ENCODE measurements around the gene SPR.

Gene SPR

GRCh38 chr2:72933207-72933606, 46.0 kb downstream of the SPR start:
- DNase-seq: no peak

- DNase-seq: no peak
Measured at GRCh38 chr2:72933646-72934151, 46.5 kb downstream of the SPR start.

- DNase-seq: no peak
Measured at GRCh38 chr2:72934683-72935610, 47.7 kb downstream of the SPR start.

- no peak for DNase-seq
Measured at GRCh38 chr2:72935611-72935957, 48.4 kb downstream of the SPR start.

GRCh38 chr2:72936660-72937355, 49.6 kb downstream of the SPR start:
- no peak for DNase-seq

GRCh38 chr2:72937356-72937669, 50.1 kb downstream of the SPR start:
- DNase-seq: no peak

- no peak for DNase-seq
Measured at GRCh38 chr2:72938455-72938854, 51.2 kb downstream of the SPR start.

GRCh38 chr2:72940361-72940760, 53.2 kb downstream of the SPR start:
- no peak for DNase-seq

- DNase-seq: no peak
Measured at GRCh38 chr2:72940786-72941185, 53.6 kb downstream of the SPR start.
